ENCODE measurements around the gene CPXM2. TPM values are rescaled to one million over a fixed set of nuclear protein-coding genes. Genes with fewer than 3 reads are reported as not detected.

Gene CPXM2
- total RNA-seq, 1 donor from 2014 or later = not detected

DNA sequence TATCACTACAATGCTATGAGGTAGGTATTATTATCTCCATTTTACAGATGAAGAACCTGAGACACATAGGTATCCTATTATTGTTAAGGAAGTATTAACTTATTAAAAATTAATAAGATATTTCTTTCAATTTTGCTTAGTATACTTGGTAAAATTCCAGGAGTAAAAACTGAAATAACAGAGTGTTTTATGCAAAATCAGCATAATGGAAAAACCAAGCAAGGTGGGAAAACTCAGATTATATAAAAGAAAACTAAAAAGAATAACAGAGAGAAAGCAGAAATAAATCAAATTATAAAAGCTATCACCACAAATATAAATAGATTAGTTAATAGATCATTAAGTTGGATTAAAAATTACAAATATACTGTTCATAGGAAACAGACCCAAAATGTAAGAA is 82.0 kb downstream of the CPXM2 start:
- H3K4me3 Mint-ChIP-seq = no peak overlapping the region
- no peak for ATAC-seq (ENCODE audit: low read depth)
- no peaks in the 10 kb centered on the region for H3K36me3 Mint-ChIP-seq (ENCODE audit: low read depth)
- TF ChIP-seq, protein P1, sequence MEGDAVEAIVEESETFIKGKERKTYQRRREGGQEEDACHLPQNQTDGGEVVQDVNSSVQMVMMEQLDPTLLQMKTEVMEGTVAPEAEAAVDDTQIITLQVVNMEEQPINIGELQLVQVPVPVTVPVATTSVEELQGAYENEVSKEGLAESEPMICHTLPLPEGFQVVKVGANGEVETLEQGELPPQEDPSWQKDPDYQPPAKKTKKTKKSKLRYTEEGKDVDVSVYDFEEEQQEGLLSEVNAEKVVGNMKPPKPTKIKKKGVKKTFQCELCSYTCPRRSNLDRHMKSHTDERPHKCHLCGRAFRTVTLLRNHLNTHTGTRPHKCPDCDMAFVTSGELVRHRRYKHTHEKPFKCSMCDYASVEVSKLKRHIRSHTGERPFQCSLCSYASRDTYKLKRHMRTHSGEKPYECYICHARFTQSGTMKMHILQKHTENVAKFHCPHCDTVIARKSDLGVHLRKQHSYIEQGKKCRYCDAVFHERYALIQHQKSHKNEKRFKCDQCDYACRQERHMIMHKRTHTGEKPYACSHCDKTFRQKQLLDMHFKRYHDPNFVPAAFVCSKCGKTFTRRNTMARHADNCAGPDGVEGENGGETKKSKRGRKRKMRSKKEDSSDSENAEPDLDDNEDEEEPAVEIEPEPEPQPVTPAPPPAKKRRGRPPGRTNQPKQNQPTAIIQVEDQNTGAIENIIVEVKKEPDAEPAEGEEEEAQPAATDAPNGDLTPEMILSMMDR (IDR thresholded peaks at IDR 0.05) = no peak
- no peak for DNase-seq
- ChIA-PET CTCF (no interaction called here), POLR2A (no interaction called here)
- H3K9me3 Mint-ChIP-seq = no peaks in the 10 kb centered on the region
- H3K27me3 Mint-ChIP-seq = peaks cover 19% of the 10 kb centered on the region
- H3K4me1 Mint-ChIP-seq = no peaks in the 10 kb centered on the region
- intact Hi-C loops (cut with micrococcal nuclease) = no loop called here
- no peak overlapping the region for H3K27ac Mint-ChIP-seq

DNA sequence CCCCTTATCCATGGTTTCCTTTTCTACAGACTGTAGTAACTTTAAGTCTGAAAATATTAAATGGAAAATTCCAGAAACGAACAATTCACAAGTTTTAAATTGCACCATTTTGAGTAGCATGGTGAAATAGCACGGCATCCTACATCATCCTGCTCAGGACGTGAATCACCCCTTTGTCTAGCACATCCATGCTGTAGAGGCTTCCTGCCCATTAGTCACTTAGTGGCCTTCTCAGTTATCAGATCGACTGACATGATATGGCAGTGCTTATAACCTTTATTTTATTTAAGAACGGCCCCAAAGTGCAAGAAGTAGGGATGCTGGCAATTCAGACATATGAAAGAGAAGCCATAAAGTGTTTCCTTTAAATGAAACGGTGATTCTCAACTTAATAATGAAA is 82.7 kb downstream of the CPXM2 start:
- ATAC-seq (ENCODE audit: low read depth) (no peak), DNase-seq (no peak)
- TF ChIP-seq, protein P1 (IDR thresholded peaks at IDR 0.05) = no peak
- POLR2A ChIA-PET = no interaction called here
- intact Hi-C loops (cut with micrococcal nuclease) = no loop called here
- CTCF ChIA-PET = no interaction called here
- peaks cover 24% of the 10 kb centered on the region for H3K27me3 Mint-ChIP-seq
- H3K4me1 Mint-ChIP-seq = no peaks in the 10 kb centered on the region
- no peak overlapping the region for H3K4me3 Mint-ChIP-seq
- H3K9me3 Mint-ChIP-seq = no peaks in the 10 kb centered on the region
- no peak overlapping the region for H3K27ac Mint-ChIP-seq
- H3K36me3 Mint-ChIP-seq (ENCODE audit: low read depth) = no peaks in the 10 kb centered on the region

DNA sequence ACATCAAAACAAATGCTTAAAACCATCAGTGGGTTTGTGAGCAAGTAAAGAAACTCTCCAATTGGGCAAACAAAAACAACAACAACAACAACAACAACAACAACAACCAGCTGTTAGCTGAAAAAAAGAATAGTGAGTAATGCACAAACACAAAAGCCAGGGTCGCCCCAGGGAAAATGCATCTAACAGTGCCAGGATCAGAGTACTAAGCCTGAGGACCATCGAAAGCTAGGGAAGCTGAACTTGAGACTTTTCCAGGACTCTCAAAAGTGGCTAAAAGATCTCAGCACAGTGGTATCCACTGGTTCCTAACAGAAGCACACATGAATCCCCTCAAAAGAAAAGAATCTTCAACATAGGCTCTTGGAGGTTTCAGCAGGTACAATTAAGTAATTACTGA is 83.3 kb downstream of the CPXM2 start:
- Mint-ChIP-seq H3K4me1 (no peaks in the 10 kb centered on the region), H3K27ac (no peak overlapping the region), H3K27me3 (peaks cover 24% of the 10 kb centered on the region), H3K4me3 (no peak overlapping the region), H3K36me3 (ENCODE audit: low read depth) (no peaks in the 10 kb centered on the region), H3K9me3 (no peaks in the 10 kb centered on the region)
- ChIA-PET CTCF (no interaction called here), POLR2A (no interaction called here)
- DNase-seq (no peak), ATAC-seq (ENCODE audit: low read depth) (no peak)
- TF ChIP-seq, protein P1 (IDR thresholded peaks at IDR 0.05) = no peak
- intact Hi-C loops (cut with micrococcal nuclease) = no loop called here

DNA sequence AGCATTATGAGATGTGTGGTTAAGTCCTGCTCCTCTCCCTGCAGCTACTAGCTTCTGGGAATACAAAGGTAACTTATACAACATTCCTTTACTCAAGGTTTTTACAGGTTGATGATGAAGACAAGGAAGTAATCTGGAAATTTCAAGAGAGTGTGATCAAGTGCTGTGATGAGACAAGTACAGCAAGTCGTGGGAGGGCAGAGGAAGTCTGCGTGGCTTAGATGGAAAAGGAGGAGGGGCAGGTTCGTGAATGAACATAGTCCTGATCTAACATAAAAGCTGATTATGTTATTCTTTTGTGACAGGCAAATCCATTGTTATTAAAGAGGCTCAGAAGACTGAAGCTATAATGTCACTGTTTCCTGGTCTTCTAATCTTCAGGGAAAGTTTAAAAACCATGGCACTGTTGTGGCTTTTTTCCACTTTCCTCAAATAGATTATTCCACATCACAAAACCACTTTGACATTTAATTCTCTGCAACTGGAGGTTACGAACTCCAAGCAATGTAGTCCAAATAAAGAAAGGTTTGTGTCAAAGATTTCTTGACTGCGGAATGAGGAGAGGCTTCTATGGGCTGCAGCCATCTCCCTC is 84.1 kb downstream of the CPXM2 start:
- H3K27me3 Mint-ChIP-seq = peaks cover 24% of the 10 kb centered on the region
- no peak for DNase-seq
- ChIA-PET CTCF (no interaction called here), POLR2A (no interaction called here)
- no peaks in the 10 kb centered on the region for H3K4me1 Mint-ChIP-seq
- ATAC-seq (ENCODE audit: low read depth) = no peak
- intact Hi-C loops (cut with micrococcal nuclease) = no loop called here
- no peak overlapping the region for H3K27ac Mint-ChIP-seq
- TF ChIP-seq, protein P1 (IDR thresholded peaks at IDR 0.05) = no peak
- H3K36me3 Mint-ChIP-seq (ENCODE audit: low read depth) = no peaks in the 10 kb centered on the region
- H3K9me3 Mint-ChIP-seq = no peaks in the 10 kb centered on the region
- H3K4me3 Mint-ChIP-seq = no peak overlapping the region

DNA sequence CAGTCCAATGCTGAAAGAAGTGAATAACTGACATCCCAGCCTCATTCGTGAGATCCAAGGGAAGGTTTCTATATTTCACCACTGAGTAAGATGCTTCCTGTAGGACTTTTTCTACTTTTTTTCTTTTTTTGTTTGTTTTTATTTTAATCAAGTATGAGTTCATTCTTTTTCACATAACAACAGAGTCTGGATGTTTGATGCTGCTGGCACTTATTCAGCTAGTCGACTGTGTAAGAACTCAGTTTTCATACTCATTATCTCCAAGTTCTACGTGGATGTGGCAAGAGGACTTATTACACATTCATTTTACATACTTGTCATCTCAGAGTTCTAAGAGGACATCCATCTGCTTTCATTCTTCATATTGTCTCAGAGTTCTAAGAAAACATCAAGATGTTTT is 86.9 kb downstream of the CPXM2 start:
- intact Hi-C loops (cut with micrococcal nuclease) = no loop called here
- H3K27me3 Mint-ChIP-seq = peaks cover 24% of the 10 kb centered on the region
- POLR2A ChIA-PET = no interaction called here
- TF ChIP-seq, protein P1 (IDR thresholded peaks at IDR 0.05) = no peak
- H3K36me3 Mint-ChIP-seq (ENCODE audit: low read depth) = no peaks in the 10 kb centered on the region
- H3K4me1 Mint-ChIP-seq = no peaks in the 10 kb centered on the region
- H3K4me3 Mint-ChIP-seq = no peak overlapping the region
- DNase-seq (no peak), ATAC-seq (ENCODE audit: low read depth) (no peak)
- CTCF ChIA-PET = no interaction called here
- no peaks in the 10 kb centered on the region for H3K9me3 Mint-ChIP-seq
- H3K27ac Mint-ChIP-seq = no peak overlapping the region
